ENCODE measurements around the gene NOTCH1.
A peak's percentile ranks its signal among the peaks of the same experiment; 100 is the strongest.

The NOTCH1 gene

DNA sequence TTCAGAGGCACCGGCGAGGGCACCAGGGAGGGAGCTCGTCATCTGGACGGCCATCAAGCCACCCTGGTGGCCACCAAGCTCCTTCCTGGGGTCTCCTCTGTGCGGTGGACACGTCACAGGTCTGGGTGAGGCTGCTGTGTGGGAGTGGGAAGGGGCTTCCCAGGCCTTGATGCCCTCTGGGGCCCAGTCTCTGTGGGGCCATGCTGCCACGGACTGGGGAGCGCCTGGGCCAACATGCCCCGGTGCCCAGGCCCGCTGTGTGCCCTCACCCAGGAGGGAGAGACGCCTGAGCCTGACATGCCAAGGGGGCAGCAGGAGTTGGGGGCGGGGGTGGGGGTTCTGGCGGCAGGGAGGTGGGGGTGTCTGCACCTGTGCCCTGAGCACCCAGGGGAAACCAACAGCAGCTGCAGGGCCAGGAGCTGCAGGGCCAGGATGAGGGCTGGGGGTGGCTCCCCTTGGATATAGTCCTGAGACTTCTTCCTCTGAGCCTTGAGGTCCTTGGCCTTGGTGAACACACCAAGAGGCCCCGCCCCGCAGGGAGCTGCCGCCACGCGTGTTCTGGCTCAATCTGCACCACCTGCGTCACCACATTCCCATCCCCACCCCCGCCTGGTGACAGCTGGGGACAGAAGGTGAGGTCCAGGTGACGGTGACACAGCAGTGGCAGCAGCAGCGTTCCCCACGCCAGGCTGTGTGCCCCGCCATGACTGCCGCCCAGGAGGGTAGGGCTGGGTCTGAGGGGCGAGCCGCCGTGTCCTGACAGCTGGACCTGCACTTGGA is 47.7 kb downstream of the NOTCH1 start:
- DNase-seq, result no peak

DNA sequence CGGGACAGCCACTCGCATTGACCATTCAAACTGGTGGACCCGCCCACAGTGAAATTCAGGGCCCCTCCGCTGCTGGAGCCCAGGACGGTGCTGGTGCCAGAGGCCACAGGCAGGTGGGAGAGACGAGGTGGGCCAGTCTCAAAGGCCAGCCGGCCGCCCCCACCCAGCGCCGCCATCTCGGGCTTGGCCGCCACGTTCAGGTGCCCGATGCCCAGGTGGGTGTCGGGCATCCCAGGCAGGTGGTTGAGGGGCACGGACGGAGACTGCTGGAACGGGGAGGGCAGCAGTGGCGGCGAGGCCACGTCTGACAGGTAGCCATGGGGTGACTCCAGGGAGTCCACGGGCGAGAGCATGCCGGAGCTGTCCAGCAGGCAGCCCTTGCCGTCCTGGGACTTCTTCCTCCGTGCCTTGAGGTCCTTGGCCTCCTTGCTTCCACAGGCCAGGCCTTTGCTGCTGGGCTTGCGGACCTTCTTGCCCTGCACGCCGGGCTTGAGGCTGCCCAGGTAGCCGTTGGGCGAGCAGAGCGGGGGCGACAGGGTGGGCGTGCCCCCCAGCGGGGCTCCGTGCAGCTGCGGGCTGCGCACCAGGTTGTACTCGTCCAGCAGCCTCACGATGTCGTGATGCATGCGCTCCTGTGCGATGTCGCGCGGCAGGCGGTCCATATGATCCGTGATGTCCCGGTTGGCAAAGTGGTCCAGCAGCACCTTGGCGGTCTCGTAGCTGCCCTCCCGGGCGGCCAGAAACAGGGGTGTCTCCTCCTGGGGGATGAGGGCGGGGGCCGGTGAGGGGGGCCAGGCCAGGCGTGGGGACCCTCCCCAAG is 48.8 kb downstream of the NOTCH1 start:
- DNase-seq, result no peak

DNA sequence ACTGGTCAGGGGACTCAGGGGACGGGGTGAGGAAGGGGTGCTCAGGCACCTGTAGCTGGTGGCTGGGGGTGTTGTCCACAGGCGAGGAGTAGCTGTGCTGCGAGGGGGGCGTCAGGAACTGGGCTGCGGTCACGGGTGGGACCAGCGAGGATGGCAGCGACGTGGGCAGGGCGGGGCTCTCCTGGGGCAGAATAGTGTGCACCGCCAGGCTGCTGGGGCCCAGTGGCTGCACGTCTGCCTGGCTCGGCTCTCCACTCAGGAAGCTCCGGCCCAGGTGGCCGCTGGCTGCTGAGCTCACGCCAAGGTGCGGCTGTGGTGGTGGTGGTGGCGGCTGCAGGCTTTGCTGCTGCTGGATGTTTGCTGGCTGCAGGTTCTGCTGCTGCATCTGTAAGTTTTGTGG is 49.7 kb downstream of the NOTCH1 start:
- DNase-seq, result no peak

DNA sequence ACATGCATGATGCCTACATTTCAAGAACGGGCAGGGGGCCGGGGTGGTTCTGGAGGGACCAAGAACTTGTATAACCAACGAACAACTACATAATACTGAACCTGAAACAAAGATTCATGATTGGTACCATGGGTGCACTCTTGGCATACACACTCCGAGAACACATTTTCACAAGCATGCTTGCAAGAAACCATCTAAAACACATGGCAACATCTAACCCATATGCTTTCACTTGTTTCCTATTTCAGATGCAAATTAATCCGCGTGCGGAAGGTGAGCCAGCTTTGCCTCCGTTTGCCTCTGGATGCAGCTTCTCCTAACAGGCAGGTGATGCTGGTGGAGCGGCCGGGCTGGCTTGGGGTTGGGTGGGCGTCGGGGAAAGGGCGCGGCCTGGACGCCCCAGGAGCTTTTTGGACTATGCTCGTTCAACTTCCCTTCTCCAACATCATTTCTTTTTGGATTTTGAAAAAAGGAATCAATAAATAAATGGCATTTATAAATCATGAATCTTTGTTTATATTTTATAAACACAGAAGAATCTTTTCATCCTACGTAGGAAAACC is 50.5 kb downstream of the NOTCH1 start:
- DNase-seq, result no peak

DNA sequence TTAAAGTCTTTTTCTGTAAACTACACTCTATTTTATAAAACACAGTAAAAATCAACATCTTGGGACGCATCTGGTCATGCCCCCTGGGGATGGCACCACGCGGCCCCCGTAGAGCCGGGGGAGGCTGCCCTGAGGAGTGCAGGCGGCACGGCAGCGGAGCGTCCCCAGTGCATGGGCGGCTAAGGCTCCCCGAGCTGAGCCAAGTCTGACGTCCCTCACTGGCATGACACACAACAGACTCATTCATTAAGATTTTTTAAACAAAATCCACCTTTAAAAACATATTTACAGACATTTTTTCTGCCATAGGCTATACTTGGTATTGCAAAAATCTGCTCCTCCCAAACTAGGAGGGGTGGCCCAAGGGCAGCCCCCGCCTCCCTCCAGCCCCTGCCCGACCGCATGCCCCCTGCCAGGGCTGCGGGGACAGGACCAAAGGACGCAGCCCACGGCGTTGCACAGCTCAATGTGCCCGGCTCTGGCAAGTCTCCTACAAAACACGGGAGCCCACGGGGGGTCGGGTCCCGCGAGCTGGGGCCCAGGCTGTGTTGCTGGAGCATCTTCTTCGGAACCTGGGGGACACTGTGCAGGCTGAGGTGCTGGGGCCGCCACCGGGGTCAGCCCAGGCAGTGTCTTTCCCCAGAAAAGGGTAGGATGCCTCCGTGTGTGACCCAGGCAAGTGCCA is 51.2 kb downstream of the NOTCH1 start:
- DNase-seq, result no peak

DNA sequence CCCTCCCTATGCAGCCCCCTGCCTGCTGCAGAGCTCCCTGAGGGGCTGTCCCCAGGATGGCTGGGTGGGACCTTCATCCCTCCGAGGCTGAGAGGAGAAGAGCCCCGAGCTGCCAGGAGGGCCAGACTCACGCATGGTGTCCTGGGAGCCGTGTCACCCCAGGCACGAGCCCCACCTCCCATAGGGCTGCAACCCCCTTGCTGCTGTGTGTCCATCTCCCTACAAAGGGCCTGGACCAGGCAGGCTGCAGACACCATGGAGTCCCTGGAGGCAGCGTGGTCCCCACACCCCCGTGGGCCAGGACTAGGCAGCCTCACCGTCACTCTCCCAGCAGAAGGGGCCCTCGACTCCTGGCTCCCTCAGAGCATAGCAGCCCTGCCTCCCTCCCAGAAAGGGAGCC is 51.8 kb downstream of the NOTCH1 start:
- DNase-seq, result no peak

DNA sequence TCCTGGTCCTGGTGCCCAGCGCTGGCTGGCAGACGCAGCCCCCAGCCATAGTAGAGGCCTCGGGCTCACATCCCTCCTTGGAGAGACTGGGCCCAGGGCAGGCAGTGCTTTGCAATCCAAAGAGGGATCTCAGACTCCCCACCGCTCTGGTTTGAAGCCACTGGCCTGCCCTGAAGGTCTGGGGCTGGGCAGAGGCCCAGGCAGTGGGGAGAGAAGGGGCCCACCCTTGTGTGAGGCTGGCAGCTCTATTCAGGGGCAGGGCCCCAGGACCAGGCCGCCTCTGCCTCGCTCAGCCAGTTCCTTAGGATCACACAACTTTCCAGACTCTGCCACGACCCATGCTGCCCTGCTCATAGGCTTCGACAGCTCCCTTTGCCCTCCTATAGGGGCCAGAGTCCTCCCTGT is 52.3 kb downstream of the NOTCH1 start:
- no peak for DNase-seq

DNA sequence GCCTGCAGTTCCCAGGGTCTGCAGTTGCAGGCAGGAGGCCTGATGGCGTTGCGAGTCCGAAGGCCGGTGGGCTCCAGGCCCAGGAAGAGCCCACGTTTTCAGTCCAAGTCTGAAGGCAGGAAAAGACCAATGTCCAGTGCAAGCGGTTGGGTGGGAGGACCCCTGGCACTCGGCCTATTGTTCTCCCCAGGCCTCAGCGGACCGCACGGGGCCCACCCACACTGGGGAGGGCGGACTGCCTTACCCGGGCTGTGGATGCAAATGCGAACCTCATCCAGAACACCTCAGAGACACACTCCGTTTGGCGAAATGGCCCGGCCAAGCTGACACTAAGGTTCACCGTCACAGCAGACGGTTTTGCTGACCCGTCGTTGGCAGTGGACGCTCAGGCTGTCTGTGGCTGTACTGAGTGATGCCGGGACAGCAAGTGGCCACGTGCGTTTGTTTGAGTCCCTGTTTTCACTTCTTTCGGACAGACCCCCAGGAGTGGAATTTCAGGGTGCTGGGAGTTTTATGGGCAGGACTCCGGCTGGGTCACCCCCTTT is 52.8 kb downstream of the NOTCH1 start:
- DNase-seq, result no peak

DNA sequence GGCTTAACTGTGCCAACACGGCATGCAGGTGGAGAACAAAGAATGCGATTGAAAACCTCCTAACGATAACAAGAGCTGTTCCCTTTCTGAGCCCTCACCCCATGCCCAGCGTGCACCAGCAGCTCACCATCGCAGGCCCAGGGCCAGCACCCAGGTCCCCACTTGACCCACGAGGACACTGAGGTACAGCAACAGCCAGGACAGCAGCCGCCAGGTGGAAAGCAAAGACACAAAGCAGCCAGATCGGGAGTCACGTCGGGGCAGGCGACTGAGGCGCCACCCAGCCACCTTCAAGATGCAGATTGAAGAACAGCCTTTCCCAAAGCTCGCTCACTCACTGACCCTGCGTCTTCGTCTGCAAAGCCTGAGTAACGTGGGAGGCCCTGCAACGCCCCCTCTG is 56.1 kb downstream of the NOTCH1 start:
- no peak for DNase-seq

DNA sequence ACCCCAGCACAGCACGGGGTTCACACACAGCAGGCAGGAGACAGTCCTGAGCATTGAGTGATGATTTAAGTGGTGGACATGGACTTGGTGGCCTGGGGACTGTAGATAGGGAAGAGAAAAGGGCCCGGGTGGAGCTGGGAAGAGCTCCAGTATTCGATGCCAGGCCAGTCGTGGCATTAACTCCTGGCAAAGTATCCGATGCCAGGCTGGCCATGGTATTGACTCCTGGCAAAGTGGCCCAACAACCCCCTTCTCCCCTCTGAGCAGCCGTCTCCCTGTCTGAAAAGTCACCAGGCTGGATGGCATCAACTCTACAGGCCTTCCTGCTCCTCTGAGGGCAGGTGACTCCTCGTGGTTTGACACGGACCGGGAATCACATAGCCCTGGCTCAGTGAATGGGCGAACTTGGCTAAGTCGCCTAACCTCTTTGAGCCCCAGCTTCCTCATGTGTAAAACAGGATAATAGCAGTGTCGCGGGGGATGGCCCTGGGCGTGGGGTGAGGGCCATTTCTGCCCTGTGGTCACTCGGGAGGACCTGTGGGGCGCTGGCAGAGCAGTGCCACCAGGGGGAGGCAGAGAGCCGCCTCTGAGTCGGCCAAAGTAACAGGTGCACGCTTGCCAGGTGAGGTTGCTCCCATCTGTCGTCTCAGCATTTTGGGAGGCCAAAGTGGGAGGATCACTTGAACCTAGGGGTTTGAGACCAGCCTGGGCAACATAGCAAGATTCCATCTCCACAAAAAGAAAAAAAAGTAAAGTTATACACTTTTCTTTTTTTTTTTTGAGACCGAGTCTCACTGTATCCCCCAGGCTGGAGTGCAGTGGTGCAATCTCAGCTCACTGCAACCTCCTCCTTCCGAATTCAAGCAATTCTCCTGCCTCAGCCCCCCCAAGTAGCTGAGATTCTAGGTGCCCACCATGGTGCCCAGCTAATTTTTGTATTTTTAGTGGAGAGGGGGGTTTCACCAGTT is 57.3 kb downstream of the NOTCH1 start:
- DNase-seq, result no peak

DNA sequence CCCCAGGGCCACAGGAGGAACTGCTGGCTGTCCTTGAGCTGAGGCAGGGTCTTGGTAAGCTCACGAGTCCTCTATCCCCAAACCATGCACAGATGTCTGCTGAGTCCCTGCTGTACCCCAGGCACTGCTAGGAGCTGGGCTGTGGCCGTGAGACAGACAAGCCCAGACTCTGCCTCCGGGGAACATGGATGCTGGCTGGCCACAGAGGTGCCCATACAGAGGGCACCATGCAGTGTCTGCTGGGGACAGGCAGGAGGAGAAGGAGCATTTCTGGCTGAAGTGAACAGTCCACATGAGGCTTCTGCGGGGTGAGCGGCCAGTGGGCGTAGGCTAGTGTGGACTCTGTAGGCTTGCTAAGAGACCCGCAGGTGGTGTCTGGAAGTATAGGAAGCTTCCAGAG is 58.2 kb downstream of the NOTCH1 start:
- no peak for DNase-seq

DNA sequence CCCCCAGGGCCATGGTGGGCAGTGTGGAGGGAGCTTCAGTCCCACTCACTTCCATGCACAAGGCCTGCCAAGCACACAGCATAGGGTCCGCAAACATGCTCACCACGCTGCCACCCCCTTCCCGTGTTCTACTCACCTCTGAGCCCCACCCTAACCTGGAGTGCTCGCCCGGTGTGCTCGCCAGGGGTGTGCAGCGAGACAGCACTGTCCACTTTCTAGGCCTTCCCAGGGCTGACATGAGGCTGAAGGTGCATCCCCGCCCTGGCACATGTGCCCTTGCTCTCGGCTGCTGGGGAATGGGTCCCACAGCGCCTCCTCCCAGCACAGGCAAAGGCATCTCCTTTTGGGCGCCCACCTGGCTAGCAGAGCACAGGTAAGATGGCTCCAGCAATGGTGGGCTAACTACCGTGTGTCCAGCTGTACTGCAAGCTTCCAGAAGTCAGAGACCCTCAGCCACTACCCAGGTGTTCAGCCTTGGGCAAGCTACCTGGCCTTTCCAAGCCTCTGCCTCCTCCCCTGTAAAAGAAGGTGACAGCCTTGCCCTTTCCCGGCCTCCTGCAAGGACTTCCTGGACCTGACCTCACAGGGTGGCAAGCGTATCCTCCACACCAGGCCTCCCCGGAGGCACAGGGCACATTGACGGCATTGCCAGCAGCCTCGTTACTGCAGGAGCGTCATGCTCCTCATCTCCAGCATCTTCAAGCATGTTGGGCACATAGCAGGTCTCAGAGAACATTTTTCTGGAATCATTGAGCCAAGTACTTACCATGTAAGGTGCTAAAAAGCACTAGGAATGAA is 58.8 kb downstream of the NOTCH1 start:
- DNase-seq, result no peak

DNA sequence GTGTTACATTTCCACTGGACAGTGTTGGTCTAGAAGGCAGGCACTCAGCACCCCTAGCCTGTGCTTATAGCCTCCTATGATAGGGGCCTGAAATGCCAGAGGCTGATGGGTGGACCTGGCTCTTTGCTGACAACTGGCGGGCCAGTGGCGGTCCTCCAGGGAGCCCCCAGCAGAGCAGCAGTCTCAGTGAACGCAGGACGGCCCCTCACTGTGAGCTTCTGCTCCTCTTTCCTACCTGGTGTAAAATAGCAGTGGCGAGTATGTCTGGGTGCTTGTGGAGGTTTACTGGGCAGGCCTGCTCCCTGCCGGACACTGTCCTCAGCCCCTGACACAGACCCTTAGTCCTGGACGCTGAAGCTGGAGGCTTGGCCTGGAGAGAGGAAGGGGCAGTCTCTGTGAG is 59.7 kb downstream of the NOTCH1 start:
- DNase-seq, result no peak

DNA sequence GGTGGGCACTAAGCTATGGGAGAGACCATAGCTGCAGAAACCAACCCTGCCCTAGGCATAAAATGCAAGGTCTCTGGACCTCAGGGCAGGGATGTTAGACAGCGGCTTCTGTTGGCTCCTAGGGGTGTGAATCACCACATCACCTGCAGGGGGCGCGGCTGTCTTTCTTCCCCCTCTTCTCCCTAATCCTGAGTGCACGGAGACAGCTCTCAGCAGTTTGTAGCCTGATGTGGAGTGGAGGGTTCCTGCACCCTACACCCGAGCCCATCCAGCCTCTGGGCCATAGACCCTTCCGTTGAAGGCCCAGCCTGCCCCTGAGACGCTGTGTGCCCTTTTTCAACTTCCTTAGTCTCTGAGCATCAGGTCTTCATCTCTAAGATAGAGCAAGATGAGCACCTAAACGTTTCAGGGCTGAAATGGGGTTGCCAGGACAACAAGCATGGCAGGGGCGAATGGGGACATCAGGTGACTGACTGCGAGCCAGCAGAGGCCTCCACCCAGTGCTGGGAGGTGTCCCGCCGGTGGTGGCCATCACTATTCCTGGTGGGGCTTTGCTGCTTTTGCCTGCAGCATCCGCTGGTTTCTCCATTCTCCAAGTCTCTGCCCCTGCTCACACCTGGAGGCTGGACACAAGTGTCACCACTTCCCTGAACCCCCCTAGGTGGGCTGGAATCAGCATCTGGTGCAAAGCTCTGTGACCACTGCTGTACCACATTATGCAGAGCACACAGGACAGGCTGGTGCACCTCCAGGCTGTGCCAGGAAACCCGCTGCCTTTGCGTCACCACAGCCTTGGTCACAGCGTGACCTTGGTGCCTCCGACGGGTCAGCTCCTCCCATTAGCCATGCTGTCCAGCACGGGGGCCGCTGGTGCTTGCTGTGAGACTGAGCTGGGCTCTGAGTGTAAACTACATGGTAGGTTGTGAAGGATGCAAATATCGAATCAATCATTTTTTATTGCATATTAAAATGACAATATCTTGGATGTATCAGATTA is 60.5 kb downstream of the NOTCH1 start:
- DNase-seq, result no peak

DNA sequence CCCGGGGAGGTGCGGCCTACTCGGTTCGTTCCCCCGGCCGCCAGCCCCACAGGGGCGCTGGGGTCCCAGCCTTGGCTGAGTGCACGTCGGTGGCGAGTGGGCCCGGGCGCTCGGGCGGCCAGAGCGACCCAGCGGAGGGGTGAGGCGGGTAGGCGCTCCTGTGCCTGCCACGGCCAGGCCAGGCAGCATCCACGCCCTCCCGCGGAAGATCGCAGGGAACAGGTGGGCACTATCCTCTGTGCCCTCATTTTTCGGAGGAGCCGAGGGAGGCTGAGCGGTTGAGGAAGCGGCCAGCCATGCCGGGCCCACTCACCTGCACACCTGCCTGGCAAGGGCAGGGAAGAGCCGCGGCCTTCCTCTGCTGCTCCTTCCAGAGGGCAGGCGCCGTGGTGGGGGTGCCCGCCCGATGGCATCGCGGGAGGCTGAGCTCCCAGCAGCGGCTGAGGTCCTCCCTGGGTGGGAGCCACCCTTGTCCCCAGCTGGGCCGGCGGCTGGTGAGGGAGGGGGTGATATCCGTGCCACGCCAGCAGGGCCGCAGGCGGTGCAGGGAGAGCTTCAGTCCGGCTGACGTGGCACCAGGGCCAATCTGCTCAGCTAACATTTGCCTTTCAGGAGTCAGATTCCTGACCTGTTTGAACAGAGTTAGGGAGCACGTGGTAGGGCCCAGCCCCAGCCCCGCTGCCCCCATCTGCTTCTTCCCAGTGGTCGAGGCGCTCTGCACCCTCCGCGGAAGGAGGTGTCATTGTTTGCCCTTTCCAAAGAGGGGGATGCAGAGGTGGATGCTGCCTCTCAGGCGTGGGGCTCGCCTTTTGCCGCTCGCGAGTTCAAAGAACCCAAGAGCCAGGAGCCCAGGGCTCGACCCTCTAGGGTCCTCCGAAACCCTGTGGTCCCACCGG is 61.4 kb downstream of the NOTCH1 start:
- DNase-seq, result no peak

DNA sequence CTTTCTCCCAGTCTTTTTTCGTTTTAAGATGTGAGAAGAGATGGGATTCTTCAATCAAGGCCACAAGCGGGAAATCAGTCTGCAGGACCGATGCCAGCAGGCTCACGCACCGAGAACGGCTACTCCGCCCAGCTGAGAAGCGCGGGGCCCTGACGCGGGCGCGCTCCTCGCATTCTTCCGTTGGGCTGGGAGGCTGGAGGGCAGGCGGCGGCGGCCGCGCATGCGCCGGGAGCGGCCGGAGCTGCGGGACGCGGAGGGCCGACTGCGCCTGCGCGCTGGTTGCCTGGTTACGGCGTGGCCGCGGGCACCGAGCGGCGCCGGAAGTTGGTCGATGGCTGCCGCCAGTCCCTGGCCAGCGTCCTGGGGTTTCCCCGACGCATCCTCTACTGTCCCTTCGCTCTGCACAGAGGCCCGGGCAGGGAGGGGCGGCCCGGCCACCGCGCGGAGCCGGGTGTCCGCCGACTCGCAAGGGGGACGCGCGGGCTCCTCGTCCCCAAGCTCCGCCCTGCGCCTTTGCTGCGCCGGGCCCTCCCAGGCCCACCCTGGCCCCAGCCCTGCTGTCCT is 62.2 kb downstream of the NOTCH1 start:
- DNase-seq, result peak; percentile 45

DNA sequence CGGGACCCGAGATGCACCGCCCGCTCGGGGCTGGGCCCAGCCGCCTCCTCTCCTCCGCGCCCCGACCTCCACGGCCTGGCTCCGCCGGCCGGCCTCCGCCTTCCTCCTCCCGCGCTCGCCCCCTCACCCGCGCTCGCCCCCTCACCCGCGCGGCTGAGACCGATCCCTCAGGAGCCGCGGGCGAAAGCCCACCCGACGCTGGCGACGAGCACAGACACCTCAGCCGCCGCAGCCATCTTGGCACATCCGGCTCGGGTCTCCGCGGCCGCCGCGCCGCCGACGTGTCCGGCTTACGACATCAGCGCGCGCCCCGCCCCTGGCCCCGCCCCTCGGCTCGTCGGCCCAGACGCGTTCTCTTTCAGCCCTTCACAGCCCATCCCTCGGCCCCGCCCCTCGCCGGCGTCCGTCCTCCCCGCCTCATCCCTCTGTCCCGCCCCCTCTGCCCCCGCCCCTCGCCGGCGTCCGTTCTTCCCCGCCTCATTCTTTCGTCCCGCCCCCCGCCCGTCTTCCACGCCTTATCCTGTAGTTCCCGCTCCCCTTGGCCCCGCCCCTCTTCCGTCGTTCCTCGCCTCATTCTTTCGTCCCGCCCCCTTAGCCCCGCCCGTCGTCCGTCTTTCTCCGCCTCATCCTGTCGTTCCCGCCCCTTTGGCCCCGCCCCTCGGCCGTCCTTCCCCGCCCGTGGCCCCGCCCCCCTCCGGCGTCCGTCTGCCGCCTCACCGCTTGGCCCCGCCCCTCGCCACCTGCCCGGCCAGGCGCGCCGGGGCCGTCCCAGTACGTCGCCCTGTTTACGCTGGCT is 62.9 kb downstream of the NOTCH1 start, which contains the start of gene SEC16A:
SEC16A (minus strand) TSS at position 248 of the 796 bp plus-strand sequence. CDS start 5,425 bp downstream, outside the sequence.
- DNase-seq, result peak; percentile 66

All from NCI-H2081 treated with DMSO at 0.1 percent for 48 hours (cell line).